SK-N-SH treated with all-trans-retinoic acid at 6 μM for 48 hours (cell line): ENCODE data around the gene NKD2.

ENCODE experiments used
- ARNTL ChIP-seq: fragments of 450-650 bp; formaldehyde crosslinking; IDR thresholded peaks from 2 replicates; pipeline ENCODE4 v1.5.0; 2020; ENCODE audit warnings: low read depth, mild to moderate bottlenecking, moderate library complexity, borderline replicate concordance
- BACH2 ChIP-seq: fragments of 250-450 bp; sonication (Bioruptor Pico); IDR thresholded peaks from 2 replicates; pipeline ENCODE4 v1.9.0; 2021; ENCODE audit warnings: mild to moderate bottlenecking, borderline replicate concordance
- GLIS3 ChIP-seq: fragments of 250-450 bp; sonication (Bioruptor Pico); IDR thresholded peaks from 2 replicates; pipeline ENCODE4 v1.5.0; 2020; ENCODE audit warnings: mild to moderate bottlenecking, moderate library complexity
- ISL1 ChIP-seq: fragments of 250-450 bp; sonication (Bioruptor Pico); IDR thresholded peaks from 2 replicates; pipeline ENCODE4 v2.1.2; 2022; ENCODE audit warnings: mild to moderate bottlenecking, moderate library complexity
- RARB ChIP-seq: fragments of 250-450 bp; sonication (Bioruptor Pico); IDR thresholded peaks from 2 replicates; pipeline ENCODE4 v1.8.0; 2021; ENCODE audit warnings: mild to moderate bottlenecking, moderate library complexity
- TOX ChIP-seq: fragments of 250-450 bp; sonication (Bioruptor Pico); IDR thresholded peaks from 2 replicates; pipeline ENCODE4 v1.8.0; 2021; ENCODE audit warnings: mild to moderate bottlenecking, moderate library complexity, borderline replicate concordance
- ZFP30 ChIP-seq: fragments of 450-650 bp; formaldehyde crosslinking; IDR thresholded peaks from 2 replicates; pipeline ENCODE4 v1.5.0; 2022; ENCODE audit warnings: mild to moderate bottlenecking, moderate library complexity
- ZNF565 ChIP-seq: fragments of 450-650 bp; formaldehyde crosslinking; conservative IDR thresholded peaks from 2 replicates; pipeline ENCODE4 v1.5.0; 2020; ENCODE audit warnings: low read depth, mild to moderate bottlenecking, moderate library complexity
- ZNF70 ChIP-seq: fragments of 450-650 bp; formaldehyde crosslinking; IDR thresholded peaks from 2 replicates; pipeline ENCODE4 v1.5.0; 2020; ENCODE audit warnings: mild to moderate bottlenecking, moderate library complexity
- TF ChIP-seq, protein P1 (sequence below): fragments of 250-450 bp; sonication (Bioruptor Pico); IDR thresholded peaks from 2 replicates; pipeline ENCODE4 v1.8.0; 2020; ENCODE audit warnings: mild to moderate bottlenecking, moderate library complexity, borderline replicate concordance
- TF ChIP-seq, protein P2 (sequence below): fragments of 250-450 bp; sonication (Bioruptor Pico); IDR thresholded peaks from 2 replicates; pipeline ENCODE4 v1.5.1; 2020; ENCODE audit warnings: low read depth, mild to moderate bottlenecking, moderate library complexity
- TF ChIP-seq, protein P3 (sequence below): fragments of 250-450 bp; sonication (Bioruptor Pico); IDR thresholded peaks from 2 replicates; pipeline ENCODE4 v1.5.1; 2021; ENCODE audit warnings: mild to moderate bottlenecking, moderate library complexity

DNA sequence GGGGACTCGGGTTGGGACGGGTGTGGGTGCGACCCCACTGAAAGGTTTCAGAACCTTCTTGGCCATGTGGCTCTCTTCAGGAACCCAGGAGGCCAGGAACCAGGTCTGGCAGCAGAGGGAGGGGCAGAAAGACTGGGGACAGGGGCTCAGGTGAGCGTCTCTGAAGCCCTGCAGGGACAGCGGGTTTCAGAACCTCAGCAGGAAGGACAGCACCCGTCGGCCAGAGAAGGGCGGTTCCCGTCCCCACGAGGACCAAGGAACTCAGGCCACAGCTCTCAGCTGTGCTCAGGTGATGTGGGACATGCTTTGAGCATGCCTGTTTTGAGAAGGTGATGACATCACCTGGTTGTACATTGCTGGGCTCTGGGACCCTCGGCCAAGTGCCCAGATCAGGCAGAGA lies 77.5 kb downstream of the NKD2 start:
- TF ChIP-seq TOX (no peak), GLIS3 (CRISPR knock-in tag) (no peak), ZNF565 (no peak), RARB (CRISPR knock-in tag) (no peak), ISL1 (CRISPR knock-in tag) (no peak), ZFP30 (CRISPR knock-in tag) (no peak), ARNTL (CRISPR knock-in tag) (no peak), ZNF70 (CRISPR knock-in tag) (no peak), BACH2 (no peak)
- TF ChIP-seq, protein P1, sequence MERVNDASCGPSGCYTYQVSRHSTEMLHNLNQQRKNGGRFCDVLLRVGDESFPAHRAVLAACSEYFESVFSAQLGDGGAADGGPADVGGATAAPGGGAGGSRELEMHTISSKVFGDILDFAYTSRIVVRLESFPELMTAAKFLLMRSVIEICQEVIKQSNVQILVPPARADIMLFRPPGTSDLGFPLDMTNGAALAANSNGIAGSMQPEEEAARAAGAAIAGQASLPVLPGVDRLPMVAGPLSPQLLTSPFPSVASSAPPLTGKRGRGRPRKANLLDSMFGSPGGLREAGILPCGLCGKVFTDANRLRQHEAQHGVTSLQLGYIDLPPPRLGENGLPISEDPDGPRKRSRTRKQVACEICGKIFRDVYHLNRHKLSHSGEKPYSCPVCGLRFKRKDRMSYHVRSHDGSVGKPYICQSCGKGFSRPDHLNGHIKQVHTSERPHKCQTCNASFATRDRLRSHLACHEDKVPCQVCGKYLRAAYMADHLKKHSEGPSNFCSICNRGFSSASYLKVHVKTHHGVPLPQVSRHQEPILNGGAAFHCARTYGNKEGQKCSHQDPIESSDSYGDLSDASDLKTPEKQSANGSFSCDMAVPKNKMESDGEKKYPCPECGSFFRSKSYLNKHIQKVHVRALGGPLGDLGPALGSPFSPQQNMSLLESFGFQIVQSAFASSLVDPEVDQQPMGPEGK (CRISPR knock-in tag): no peak
- TF ChIP-seq, protein P2, sequence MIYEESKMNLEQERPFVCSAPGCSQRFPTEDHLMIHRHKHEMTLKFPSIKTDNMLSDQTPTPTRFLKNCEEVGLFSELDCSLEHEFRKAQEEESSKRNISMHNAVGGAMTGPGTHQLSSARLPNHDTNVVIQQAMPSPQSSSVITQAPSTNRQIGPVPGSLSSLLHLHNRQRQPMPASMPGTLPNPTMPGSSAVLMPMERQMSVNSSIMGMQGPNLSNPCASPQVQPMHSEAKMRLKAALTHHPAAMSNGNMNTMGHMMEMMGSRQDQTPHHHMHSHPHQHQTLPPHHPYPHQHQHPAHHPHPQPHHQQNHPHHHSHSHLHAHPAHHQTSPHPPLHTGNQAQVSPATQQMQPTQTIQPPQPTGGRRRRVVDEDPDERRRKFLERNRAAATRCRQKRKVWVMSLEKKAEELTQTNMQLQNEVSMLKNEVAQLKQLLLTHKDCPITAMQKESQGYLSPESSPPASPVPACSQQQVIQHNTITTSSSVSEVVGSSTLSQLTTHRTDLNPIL: no peak
- TF ChIP-seq, protein P3, sequence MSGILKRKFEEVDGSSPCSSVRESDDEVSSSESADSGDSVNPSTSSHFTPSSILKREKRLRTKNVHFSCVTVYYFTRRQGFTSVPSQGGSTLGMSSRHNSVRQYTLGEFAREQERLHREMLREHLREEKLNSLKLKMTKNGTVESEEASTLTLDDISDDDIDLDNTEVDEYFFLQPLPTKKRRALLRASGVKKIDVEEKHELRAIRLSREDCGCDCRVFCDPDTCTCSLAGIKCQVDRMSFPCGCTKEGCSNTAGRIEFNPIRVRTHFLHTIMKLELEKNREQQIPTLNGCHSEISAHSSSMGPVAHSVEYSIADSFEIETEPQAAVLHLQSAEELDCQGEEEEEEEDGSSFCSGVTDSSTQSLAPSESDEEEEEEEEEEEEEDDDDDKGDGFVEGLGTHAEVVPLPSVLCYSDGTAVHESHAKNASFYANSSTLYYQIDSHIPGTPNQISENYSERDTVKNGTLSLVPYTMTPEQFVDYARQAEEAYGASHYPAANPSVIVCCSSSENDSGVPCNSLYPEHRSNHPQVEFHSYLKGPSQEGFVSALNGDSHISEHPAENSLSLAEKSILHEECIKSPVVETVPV (CRISPR knock-in tag): no peak
